HepG2 (cell line): ENCODE results near the gene SEC24B. TPM values are rescaled to one million over a fixed set of nuclear protein-coding genes. Genes with fewer than 3 reads are reported as not detected.

Source experiments
- ATAC-seq: fragments of 200-7000 bp; cut with Tn5 transposase; 3 replicates; pipeline ENCODE4 v1.9.1; 2020; ENCODE audit warnings: mild to moderate bottlenecking, moderate library complexity
- BruUV-seq: library from RNA; stranded (reverse); fragments of 400-500 nt; replicated peaks from 2 replicates; lab custom pipeline; 2021; lab: Mats Ljungman, UMichigan
- CTCF ChIA-PET: fragments of 300-600 bp; formaldehyde crosslinking; extraction: SDS; loops from one replicate; lab custom pipeline; 2021; ENCODE audit warnings: low total read pairs, inconsistent platforms, low intra/inter-chr PET ratio; lab: Yijun Ruan, JAX
- POLR2A ChIA-PET: fragments of 350-600 bp; sonication (Branson Sonifier 250); formaldehyde crosslinking; loops from one replicate; lab custom pipeline; 2020; ENCODE audit warnings: antibody characterized with exemption, inconsistent platforms; lab: Yijun Ruan, JAX
- DNase-seq: peaks from one replicate; pipeline ENCODE4 v3.0.0-alpha.2; 2015; ENCODE audit warnings: low spot score
- FAIRE-seq: peaks from 3 replicates; lab custom pipeline; 2011; peaks lifted over from hg19 to GRCh38; lab: Jason Lieb, UNC
- H2AFZ ChIP-seq: one replicate; pipeline ENCODE4 v1.6.1; 2011; ENCODE audit warnings: low read length, inconsistent platforms
- H3K27ac ChIP-seq: fragments of 300-600 bp; 3 replicates; pipeline ENCODE4 v1.8.0; 2011; ENCODE audit warnings: mixed run types, mild to moderate bottlenecking, mixed read lengths, low read length, inconsistent platforms; ENCODE audit not compliant: insufficient read depth; ENCODE audit errors: extremely low read length
- H3K27me3 ChIP-seq, 2 experiments: fragments of 200-600 bp in 1 of 2; 2 replicates in 1 of 2; 3 replicates in 1 of 2; pipeline versions ENCODE4 v1.6.0 to v1.8.0; 2011; ENCODE audit warnings: low read length in 2 of 2, mild to moderate bottlenecking in 2 of 2, moderate library complexity in 2 of 2, inconsistent platforms in 1 of 2; ENCODE audit not compliant: insufficient read depth in 2 of 2, control insufficient read depth in 1 of 2
- H3K36me3 ChIP-seq, 2 experiments: fragments of 200-600 bp in 1 of 2; replicated peaks in 1 of 2; 2 replicates in 1 of 2; 3 replicates in 1 of 2; pipeline versions ENCODE4 v1.5.1 to v1.8.0; 2011; ENCODE audit warnings: low read length in 2 of 2, inconsistent platforms in 1 of 2; ENCODE audit not compliant: insufficient read depth in 2 of 2, control insufficient read depth in 1 of 2
- H3K4me1 ChIP-seq: 2 replicates; pipeline ENCODE4 v1.5.1; 2012; ENCODE audit warnings: low read length, inconsistent platforms; ENCODE audit not compliant: insufficient read depth
- H3K4me2 ChIP-seq: 2 replicates; pipeline ENCODE4 v1.6.0; 2011; ENCODE audit warnings: low read depth, low read length, inconsistent platforms
- H3K4me3 ChIP-seq, 3 experiments: fragments of 200-600 bp in 1 of 3; sonication (generic), shearing (Covaris generic) in 1 of 3; replicated peaks in 1 of 3; 2 replicates each; pipeline ENCODE4 v1.5.1; 2011 to 2016; ENCODE audit warnings: low read length in 3 of 3, inconsistent platforms in 2 of 3, low read depth in 2 of 3, mild to moderate bottlenecking in 2 of 3, control low read depth in 1 of 3, mixed read lengths in 1 of 3; ENCODE audit not compliant: insufficient read depth in 1 of 3
- H3K79me2 ChIP-seq: one replicate; pipeline ENCODE4 v1.6.1; 2011; ENCODE audit warnings: low read length, inconsistent platforms; ENCODE audit not compliant: insufficient read depth
- H3K9ac ChIP-seq: 2 replicates; pipeline ENCODE4 v1.6.0; 2011; ENCODE audit warnings: mild to moderate bottlenecking, low read depth, low read length, inconsistent platforms; ENCODE audit not compliant: insufficient read depth
- H3K9me3 ChIP-seq: 2 replicates; pipeline ENCODE4 v1.5.1; 2012; ENCODE audit warnings: mild to moderate bottlenecking, low read length
- H4K20me1 ChIP-seq: 2 replicates; pipeline ENCODE4 v1.6.0; 2011; ENCODE audit warnings: inconsistent platforms, mild to moderate bottlenecking, low read length, moderate library complexity; ENCODE audit not compliant: insufficient read depth
- CBFB ChIP-seq: sonication (generic); formaldehyde crosslinking; IDR thresholded peaks from 2 replicates; pipeline ENCODE4 v1.4.0; 2020; ENCODE audit warnings: missing genetic modification reagents
- FIP1L1 ChIP-seq: fragments of 200-400 bp; formaldehyde crosslinking; IDR thresholded peaks from 2 replicates; pipeline ENCODE4 v1.6.1; 2018; ENCODE audit warnings: low read depth, mild to moderate bottlenecking, low read length, moderate library complexity, borderline replicate concordance; ENCODE audit not compliant: insufficient read depth
- HNRNPUL1 ChIP-seq: fragments of 200-400 bp; formaldehyde crosslinking; IDR thresholded peaks from 2 replicates; pipeline ENCODE4 v1.6.1; 2017; ENCODE audit warnings: low read depth, mild to moderate bottlenecking, low read length, moderate library complexity
- NR0B2 ChIP-seq: sonication (generic); formaldehyde crosslinking; IDR thresholded peaks from 2 replicates; pipeline ENCODE4 v1.4.0; 2020; ENCODE audit warnings: mild to moderate bottlenecking, missing genetic modification reagents
- PAF1 ChIP-seq: IDR thresholded peaks from 2 replicates; pipeline ENCODE4 v1.6.1; 2016; ENCODE audit warnings: missing genetic modification reagents, missing compliant biosample characterization
- POGZ ChIP-seq: sonication (generic); formaldehyde crosslinking; IDR thresholded peaks from 2 replicates; pipeline ENCODE4 v1.4.0; 2020; ENCODE audit warnings: mild to moderate bottlenecking, missing genetic modification reagents
- SRSF4 ChIP-seq: fragments of 200-400 bp; formaldehyde crosslinking; IDR thresholded peaks from one replicate; pipeline ENCODE4 v1.6.1; 2018; ENCODE audit warnings: mild to moderate bottlenecking, low read depth, low read length, moderate library complexity; ENCODE audit not compliant: poor library complexity, severe bottlenecking
- TFDP2 ChIP-seq: sonication (generic); formaldehyde crosslinking; IDR thresholded peaks from 2 replicates; pipeline ENCODE4 v1.4.0; 2020; ENCODE audit warnings: missing genetic modification reagents
- ZNF282 ChIP-seq: fragments of 450-650 bp; IDR thresholded peaks from 2 replicates; pipeline ENCODE4 v1.6.1; 2018; ENCODE audit not compliant: partially characterized antibody
- ZNF292 ChIP-seq: sonication (generic); formaldehyde crosslinking; IDR thresholded peaks from 2 replicates; pipeline ENCODE4 v1.8.1; 2022; ENCODE audit warnings: mild to moderate bottlenecking, low read depth, missing genetic modification reagents, borderline replicate concordance
- in situ Hi-C: cut with HindIII; loops from 2 replicates; pipeline ENCODE4 v1.10.0; 2017; ENCODE audit warnings: low pct_unique_long_range_greater_than_20kb; ENCODE audit not compliant: extremely low pct_ligation_motif_present
- intact Hi-C: fragments of 100-400 bp; cut with micrococcal nuclease; formaldehyde crosslinking; loops from one replicate; pipeline ENCODE4 v1.10.0; 2022; ENCODE audit not compliant: unreplicated experiment
- polyA plus RNA-seq, 8 experiments: library from polyadenylated mRNA; depleted of rRNA in 3 of 8; stranded (reverse) in 7 of 8; unstranded in 1 of 8; fragments of >200 nt; fragmentation: Illumina TruSeq in 4 of 8; extraction: Trizol in 4 of 8; gene quantifications; 2 replicates each; pipeline versions ENCODE4 v1.2.1 to v1.2.3, GENCODE V29; 2011 to 2016; ENCODE audit warnings: low read depth in 4 of 8, missing spikeins in 1 of 8, mixed read lengths in 1 of 8; ENCODE audit not compliant: insufficient read depth in 1 of 8
- total RNA-seq, 5 experiments: library from RNA; depleted of rRNA; stranded (reverse); fragments of >200 nt; fragmentation: Illumina TruSeq; extraction: Trizol; gene quantifications; 2 replicates each; pipeline ENCODE4 v1.2.3, GENCODE V29; 2016; ENCODE audit warnings: low read depth in 1 of 5
- TF ChIP-seq, protein P1 (sequence below): sonication (generic); formaldehyde crosslinking; IDR thresholded peaks from 2 replicates; pipeline ENCODE4 v1.5.1; 2020; ENCODE audit warnings: mild to moderate bottlenecking, missing genetic modification reagents, moderate library complexity
- TF ChIP-seq, protein P2 (sequence below): sonication (generic); formaldehyde crosslinking; IDR thresholded peaks from 2 replicates; pipeline ENCODE4 v1.4.0; 2020; ENCODE audit warnings: mild to moderate bottlenecking, missing genetic modification reagents

SEC24B gene
- total and polyA plus RNA-seq, 2 of the 13 experiments (the other 11 are each of a cell fraction or from before 2014, with no cell fraction given) = 14.6 to 39.0 TPM

GRCh38 chr4:109532182-109532581, 98.6 kb downstream of the SEC24B start:
- DNase-seq (no peak), FAIRE-seq (no peak), ATAC-seq (no peak)
- H3K4me3 ChIP-seq = no peak overlapping the region
- no peak overlapping the region for H3K4me2 ChIP-seq
- H3K79me2 ChIP-seq = no peaks in the 10 kb centered on the region
- POLR2A ChIA-PET = no interaction called here
- no peaks in the 10 kb centered on the region for H3K27me3 ChIP-seq
- no peaks in the 10 kb centered on the region for H3K9me3 ChIP-seq
- no peak overlapping the region for H3K9ac ChIP-seq
- no peaks in the 10 kb centered on the region for H4K20me1 ChIP-seq
- no peak overlapping the region for H2AFZ ChIP-seq
- H3K27ac ChIP-seq = no peak overlapping the region
- in situ Hi-C loops (no loop called here), intact Hi-C loops (no loop called here)
- no peaks in the 10 kb centered on the region for H3K4me1 ChIP-seq
- CTCF ChIA-PET = no interaction called here
- no TSS peak for BruUV-seq
- peaks cover 10 to 61% of the 10 kb centered on the region in 2 experiments; a peak in 4 of 5 replicates for H3K36me3 ChIP-seq
- TF ChIP-seq, protein P1, sequence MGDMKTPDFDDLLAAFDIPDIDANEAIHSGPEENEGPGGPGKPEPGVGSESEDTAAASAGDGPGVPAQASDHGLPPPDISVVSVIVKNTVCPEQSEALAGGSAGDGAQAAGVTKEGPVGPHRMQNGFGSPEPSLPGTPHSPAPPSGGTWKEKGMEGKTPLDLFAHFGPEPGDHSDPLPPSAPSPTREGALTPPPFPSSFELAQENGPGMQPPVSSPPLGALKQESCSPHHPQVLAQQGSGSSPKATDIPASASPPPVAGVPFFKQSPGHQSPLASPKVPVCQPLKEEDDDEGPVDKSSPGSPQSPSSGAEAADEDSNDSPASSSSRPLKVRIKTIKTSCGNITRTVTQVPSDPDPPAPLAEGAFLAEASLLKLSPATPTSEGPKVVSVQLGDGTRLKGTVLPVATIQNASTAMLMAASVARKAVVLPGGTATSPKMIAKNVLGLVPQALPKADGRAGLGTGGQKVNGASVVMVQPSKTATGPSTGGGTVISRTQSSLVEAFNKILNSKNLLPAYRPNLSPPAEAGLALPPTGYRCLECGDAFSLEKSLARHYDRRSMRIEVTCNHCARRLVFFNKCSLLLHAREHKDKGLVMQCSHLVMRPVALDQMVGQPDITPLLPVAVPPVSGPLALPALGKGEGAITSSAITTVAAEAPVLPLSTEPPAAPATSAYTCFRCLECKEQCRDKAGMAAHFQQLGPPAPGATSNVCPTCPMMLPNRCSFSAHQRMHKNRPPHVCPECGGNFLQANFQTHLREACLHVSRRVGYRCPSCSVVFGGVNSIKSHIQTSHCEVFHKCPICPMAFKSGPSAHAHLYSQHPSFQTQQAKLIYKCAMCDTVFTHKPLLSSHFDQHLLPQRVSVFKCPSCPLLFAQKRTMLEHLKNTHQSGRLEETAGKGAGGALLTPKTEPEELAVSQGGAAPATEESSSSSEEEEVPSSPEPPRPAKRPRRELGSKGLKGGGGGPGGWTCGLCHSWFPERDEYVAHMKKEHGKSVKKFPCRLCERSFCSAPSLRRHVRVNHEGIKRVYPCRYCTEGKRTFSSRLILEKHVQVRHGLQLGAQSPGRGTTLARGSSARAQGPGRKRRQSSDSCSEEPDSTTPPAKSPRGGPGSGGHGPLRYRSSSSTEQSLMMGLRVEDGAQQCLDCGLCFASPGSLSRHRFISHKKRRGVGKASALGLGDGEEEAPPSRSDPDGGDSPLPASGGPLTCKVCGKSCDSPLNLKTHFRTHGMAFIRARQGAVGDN (CRISPR knock-in tag) = no peak
- TF ChIP-seq ZNF292 (no peak), CBFB (CRISPR knock-in tag) (no peak), ZNF282 (no peak), NR0B2 (no peak), SRSF4 (no peak), PAF1 (CRISPR knock-in tag) (no peak), HNRNPUL1 (no peak), POGZ (no peak), TFDP2 (CRISPR knock-in tag) (no peak), FIP1L1 (no peak)
- TF ChIP-seq, protein P2, sequence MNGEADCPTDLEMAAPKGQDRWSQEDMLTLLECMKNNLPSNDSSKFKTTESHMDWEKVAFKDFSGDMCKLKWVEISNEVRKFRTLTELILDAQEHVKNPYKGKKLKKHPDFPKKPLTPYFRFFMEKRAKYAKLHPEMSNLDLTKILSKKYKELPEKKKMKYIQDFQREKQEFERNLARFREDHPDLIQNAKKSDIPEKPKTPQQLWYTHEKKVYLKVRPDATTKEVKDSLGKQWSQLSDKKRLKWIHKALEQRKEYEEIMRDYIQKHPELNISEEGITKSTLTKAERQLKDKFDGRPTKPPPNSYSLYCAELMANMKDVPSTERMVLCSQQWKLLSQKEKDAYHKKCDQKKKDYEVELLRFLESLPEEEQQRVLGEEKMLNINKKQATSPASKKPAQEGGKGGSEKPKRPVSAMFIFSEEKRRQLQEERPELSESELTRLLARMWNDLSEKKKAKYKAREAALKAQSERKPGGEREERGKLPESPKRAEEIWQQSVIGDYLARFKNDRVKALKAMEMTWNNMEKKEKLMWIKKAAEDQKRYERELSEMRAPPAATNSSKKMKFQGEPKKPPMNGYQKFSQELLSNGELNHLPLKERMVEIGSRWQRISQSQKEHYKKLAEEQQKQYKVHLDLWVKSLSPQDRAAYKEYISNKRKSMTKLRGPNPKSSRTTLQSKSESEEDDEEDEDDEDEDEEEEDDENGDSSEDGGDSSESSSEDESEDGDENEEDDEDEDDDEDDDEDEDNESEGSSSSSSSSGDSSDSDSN (CRISPR knock-in tag) = no peak
